RWPE1 (cell line): ENCODE measurements around the gene RFTN1.

Experiments
- CTCF ChIA-PET: fragments of 350-600 bp; sonication (Branson Sonifier 250); formaldehyde crosslinking; extraction: SDS; loops from one replicate; lab custom pipeline; 2021; lab: Yijun Ruan, JAX
- POLR2A ChIA-PET: fragments of 400-600 bp; formaldehyde crosslinking; extraction: SDS; loops from one replicate; lab custom pipeline; 2020; ENCODE audit warnings: antibody characterized with exemption; ENCODE audit not compliant: low non-redundant PET; lab: Yijun Ruan, JAX
- DNase-seq: peaks from one replicate; pipeline ENCODE4 v3.0.0; 2012; ENCODE audit warnings: low spot score
- H3K27ac ChIP-seq: fragments of 450-650 bp; 2 replicates; pipeline ENCODE4 v1.5.1; 2017
- TF ChIP-seq, protein P1 (sequence below): fragments of 450-650 bp; conservative IDR thresholded peaks from 2 replicates; pipeline ENCODE4 v1.5.1; 2017; ENCODE audit warnings: low read depth, mild to moderate bottlenecking

RFTN1 gene

DNA sequence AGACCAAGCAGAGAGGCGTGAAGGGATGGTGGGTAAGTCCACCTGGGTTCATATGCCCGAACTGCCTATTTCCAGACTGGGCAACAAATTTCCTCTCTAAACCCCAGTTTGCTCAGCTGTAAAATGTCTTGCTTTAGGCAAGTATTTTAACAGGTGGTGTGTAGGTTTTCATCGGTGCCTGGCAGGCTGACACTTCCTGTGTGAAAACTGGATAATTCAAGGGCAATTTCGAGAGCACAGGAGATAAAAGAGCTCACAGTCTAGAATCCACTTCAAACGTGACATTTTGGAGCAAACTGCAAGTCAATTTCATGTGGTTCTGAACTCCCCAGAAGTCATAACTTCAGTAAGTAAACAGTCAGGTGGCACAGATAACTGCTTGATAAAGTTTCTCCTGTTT, 136.3 kb downstream of the RFTN1 start:
- no peak overlapping the region for H3K27ac ChIP-seq
- ChIA-PET CTCF (no interaction called here), POLR2A (no interaction called here)
- no peak for DNase-seq
- TF ChIP-seq, protein P1, sequence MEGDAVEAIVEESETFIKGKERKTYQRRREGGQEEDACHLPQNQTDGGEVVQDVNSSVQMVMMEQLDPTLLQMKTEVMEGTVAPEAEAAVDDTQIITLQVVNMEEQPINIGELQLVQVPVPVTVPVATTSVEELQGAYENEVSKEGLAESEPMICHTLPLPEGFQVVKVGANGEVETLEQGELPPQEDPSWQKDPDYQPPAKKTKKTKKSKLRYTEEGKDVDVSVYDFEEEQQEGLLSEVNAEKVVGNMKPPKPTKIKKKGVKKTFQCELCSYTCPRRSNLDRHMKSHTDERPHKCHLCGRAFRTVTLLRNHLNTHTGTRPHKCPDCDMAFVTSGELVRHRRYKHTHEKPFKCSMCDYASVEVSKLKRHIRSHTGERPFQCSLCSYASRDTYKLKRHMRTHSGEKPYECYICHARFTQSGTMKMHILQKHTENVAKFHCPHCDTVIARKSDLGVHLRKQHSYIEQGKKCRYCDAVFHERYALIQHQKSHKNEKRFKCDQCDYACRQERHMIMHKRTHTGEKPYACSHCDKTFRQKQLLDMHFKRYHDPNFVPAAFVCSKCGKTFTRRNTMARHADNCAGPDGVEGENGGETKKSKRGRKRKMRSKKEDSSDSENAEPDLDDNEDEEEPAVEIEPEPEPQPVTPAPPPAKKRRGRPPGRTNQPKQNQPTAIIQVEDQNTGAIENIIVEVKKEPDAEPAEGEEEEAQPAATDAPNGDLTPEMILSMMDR = no peak

DNA sequence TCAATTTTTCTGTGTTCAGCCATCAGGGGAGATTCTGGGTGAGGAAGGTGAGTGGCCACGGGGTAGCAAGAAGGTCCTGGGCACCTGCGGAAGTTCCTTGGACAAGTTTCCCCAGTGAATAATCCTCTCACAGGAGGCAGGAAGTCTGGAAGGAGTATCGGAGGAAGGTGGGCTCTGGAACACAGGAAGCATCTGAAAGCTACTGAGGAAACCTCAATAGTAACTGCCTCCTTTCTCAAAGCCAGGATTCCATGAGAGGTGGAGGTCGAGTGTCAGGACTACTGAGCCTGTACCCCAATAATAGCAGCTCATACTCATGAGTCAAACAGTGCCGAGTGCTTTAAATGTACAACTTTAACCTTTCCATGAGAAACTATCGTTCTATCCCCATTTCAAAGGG, 137.6 kb downstream of the RFTN1 start:
- no peak for DNase-seq
- TF ChIP-seq, protein P1 = no peak
- no peak overlapping the region for H3K27ac ChIP-seq
- CTCF ChIA-PET = interaction anchor here (0.9 kb wide), 1 partner anchor 63 kb away, joined by 3 read pairs; no protein-coding TSS in a partner anchor
- POLR2A ChIA-PET = no interaction called here

DNA sequence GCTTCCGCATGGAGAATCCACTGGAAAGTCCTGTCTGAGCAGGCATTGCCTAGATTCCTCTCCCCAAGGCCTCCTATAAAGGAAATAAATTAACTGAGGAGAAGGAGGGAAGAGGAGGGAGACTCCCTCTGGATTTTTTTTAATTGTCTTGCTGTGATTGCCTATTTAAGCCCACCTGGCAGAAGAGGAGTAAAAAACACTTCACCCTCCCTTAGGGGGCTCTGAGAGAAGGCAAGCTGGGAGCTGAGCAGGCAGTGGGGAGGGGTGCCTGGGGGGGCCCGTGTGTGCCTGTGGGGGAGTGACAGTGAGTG, 138.6 kb downstream of the RFTN1 start:
- DNase-seq = no peak
- no peak overlapping the region for H3K27ac ChIP-seq
- TF ChIP-seq, protein P1 = no peak
- ChIA-PET POLR2A (no interaction called here), CTCF (no interaction called here)

DNA sequence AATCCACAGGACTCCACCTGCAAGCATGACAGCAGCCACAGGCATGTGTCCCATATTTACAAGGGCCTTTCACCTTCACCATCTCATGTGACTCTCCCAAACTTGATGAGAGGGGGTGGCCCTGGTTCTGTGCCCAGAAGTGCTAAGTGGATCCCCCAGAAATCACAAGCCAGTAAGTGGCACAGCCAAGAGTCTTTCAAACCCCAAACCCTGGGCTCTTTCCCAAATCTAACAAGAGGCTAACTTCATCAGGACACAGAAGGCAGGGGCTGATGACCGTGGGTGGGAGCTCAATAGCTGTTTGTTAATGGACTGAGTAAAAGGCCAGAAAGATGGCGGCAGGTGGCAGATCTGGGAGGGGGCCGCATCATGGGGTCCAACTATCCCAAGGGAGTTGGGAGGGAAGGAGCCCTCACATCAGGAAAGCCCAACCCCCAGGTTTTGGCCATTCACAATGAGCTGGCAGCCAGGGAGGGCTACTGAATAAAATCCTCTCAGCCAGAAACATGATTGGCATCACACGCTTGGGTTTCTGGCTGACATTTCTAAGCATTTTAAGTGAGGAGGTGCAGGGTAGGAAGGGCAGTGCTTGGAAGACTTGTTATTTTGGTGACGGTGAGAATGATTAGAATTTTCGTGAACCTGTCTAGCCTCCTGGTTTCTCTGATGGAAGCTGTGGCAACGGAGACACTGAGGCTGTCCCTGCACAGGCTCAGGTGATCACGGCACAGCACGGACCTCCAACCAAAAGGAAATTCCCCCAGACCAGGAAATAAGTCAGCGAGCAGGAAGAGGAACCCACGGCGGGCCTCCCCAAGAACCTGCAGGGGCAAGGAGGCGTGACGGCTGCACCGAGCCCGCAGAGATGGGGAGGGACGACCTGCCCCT, 139.2 kb downstream of the RFTN1 start:
- no peak overlapping the region for H3K27ac ChIP-seq
- TF ChIP-seq, protein P1 = no peak
- no peak for DNase-seq
- CTCF ChIA-PET = no interaction called here
- POLR2A ChIA-PET = no interaction called here

DNA sequence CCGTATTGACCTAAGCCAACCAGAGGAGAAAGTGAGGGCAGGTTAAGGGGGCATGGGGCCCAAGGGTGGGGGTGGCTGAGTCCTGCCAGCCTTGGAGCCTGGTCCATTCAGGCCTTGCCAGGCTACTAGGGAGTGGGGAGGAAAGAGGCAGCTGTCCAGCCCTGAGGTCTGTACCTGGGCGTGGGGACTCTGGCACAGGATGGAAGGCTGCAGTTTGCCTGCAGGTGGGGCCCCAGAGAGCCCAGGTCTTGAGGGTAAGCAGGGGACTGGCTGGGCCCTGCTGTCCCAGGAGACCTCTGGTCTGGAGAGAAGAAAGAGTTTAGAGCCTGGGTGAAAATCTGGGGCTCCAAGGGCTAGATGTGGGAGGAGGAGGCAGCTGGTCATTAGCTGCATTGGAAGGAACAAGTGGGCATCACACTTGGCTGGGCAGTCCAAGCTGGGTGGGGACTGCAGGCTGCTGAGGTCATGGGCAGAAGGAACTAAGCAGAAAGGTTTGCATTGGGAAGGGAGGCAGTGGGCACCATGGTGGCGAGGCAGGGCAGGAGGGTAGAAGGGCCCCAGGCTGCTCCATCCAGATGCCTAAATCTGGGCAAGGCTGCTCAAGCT, 140.1 kb downstream of the RFTN1 start:
- TF ChIP-seq, protein P1 = no peak
- DNase-seq = no peak
- ChIA-PET CTCF (no interaction called here), POLR2A (no interaction called here)
- H3K27ac ChIP-seq = no peak overlapping the region

DNA sequence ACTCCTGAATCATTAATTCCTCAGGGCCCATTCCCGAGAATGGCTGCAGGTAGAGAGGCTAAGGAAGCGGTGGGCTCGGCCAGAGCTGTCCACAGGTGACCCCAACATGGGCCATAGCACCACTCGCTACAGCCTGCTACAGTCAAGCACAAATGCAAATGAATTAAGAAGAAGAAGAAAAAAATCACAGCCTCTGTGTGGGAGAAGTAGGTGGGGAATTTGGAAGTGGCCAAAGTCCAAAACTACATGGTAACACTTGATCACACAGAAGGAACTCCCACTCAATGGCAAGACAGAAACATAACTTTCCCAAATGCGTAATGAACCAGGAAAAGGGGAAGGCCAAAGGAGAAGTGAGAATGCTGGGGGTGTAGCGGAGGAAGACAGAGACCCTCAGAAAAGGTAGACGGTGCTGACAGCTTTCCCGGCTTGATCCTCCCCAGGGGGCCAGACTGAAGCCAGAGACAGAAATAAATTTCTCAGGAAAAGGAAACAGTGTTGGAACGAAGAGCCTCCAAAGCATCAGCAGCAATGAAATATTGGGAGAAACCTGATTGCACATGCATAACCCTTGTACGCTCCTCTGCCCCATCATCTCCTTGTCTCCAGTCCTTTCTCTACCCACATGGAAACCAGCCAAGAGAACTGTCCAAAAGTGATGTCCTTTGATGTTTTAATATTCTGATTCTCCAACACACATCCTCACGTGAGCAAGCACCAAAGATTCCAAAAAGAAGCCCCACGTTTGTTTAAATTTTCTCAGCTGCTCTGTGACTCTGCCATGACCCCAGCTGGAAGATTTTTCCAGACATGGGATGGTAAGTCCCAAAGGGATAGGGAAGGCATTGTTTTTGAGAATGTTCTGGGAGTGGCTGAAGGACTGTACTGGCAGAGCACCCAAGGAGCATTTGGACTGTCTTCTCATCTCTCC, 140.9 kb downstream of the RFTN1 start:
- TF ChIP-seq, protein P1 = no peak
- CTCF ChIA-PET = no interaction called here
- no peak overlapping the region for H3K27ac ChIP-seq
- DNase-seq = no peak
- POLR2A ChIA-PET = no interaction called here
